ENCODE results near the gene BTBD7. TPM values are rescaled to one million over a fixed set of nuclear protein-coding genes. Genes with fewer than 3 reads are reported as not detected.
A peak's percentile ranks its signal among the peaks of the same experiment; 100 is the strongest.

The BTBD7 gene, protein sequence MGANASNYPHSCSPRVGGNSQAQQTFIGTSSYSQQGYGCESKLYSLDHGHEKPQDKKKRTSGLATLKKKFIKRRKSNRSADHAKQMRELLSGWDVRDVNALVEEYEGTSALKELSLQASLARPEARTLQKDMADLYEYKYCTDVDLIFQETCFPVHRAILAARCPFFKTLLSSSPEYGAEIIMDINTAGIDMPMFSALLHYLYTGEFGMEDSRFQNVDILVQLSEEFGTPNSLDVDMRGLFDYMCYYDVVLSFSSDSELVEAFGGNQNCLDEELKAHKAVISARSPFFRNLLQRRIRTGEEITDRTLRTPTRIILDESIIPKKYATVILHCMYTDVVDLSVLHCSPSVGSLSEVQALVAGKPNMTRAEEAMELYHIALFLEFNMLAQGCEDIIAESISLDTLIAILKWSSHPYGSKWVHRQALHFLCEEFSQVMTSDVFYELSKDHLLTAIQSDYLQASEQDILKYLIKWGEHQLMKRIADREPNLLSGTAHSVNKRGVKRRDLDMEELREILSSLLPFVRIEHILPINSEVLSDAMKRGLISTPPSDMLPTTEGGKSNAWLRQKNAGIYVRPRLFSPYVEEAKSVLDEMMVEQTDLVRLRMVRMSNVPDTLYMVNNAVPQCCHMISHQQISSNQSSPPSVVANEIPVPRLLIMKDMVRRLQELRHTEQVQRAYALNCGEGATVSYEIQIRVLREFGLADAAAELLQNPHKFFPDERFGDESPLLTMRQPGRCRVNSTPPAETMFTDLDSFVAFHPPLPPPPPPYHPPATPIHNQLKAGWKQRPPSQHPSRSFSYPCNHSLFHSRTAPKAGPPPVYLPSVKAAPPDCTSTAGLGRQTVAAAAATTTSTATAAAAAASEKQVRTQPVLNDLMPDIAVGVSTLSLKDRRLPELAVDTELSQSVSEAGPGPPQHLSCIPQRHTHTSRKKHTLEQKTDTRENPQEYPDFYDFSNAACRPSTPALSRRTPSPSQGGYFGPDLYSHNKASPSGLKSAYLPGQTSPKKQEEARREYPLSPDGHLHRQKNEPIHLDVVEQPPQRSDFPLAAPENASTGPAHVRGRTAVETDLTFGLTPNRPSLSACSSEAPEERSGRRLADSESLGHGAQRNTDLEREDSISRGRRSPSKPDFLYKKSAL
- 23.2 to 35.1 TPM (median 25.1 TPM) in 3 replicates for polyA plus RNA-seq
- polyA plus RNA-seq (2011; ENCODE audit: low read depth): 22.6 TPM
- 18.0 and 24.8 TPM in 2 replicates for polyA plus RNA-seq (2011; cell fraction: cytosol; rRNA removed)
- 40.3 and 41.2 TPM in 2 replicates for polyA plus RNA-seq (2011; cell fraction: nucleus; rRNA removed)
- polyA plus RNA-seq (2012; ENCODE audit: low replicate concordance): 12.6 and 24.7 TPM in 2 replicates
- 46.3 to 48.7 TPM (median 48.6 TPM) in 3 replicates for polyA minus RNA-seq
- 34.3 TPM for polyA minus RNA-seq (2011; cell fraction: cytosol; rRNA and poly(A)+ RNA removed)
- polyA minus RNA-seq (2011; cell fraction: nucleus; rRNA and poly(A)+ RNA removed): 45.7 and 81.9 TPM in 2 replicates

DNA sequence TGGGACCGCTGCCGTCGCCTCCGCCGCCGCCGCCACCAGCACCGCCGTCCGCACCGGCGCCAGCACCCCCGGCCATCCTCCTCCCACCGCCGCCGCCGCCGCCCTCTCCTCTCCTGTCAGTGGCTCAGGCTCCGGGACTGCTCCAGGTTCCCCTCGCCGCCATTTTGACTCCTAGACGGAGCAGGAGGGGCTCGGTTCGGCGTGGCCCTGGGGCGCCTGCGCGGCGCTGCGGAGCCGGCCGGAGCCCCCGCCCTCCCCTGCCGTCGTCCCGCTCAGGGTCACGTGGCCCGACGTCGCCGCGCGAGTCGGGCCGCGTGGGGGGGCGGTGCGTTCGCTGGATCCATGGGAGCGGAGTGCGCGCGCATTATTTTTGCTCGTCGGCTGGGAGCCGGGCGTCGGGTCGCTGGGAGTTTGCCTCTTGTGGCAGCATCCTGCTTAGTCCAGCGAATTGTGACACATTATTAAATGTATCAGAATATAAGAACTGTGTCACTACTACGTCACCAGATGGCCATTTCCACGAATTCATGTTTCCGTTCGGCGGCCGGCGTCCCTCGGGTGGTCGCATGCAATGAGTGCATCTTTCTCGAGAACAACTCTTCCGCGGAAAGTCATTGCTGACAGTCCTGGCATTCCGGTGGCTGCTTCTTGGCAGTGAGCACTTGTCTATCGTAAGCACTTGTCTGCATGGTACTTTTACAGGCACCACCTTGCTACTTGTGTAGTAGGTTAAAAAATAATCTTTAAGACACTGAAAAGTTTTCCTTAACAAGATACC, at the start of gene BTBD7:
BTBD7 (minus strand) TSS at position 184 of the 778 bp plus-strand sequence. CDS start 36,985 bp downstream, outside the sequence.
- dilution Hi-C loops (cut with MboI; ENCODE audit: extremely low pct_ligation_motif_present, low sequenced_read_pairs): no loop called here
- no peak for FAIRE-seq
- peaks cover 52% of the 10 kb centered on the region for H3K79me2 ChIP-seq (ENCODE audit: control insufficient read depth, insufficient read depth, low read length)

More for the DNA sequence above, at the start of gene BTBD7:
- Histone ChIP-seq H3K4me3 (ENCODE audit: control insufficient read depth in 2 of 3, extremely low read depth in 1 of 3, insufficient read depth in 2 of 3, low read depth in 1 of 3, low read length in 3 of 3) (peak within 1 kb of the TSS; percentile 81 to 95 (median 86)), H3K9me3 (ENCODE audit: control insufficient read depth, low read depth, low read length) (no peaks in the 10 kb centered on the region), H2AFZ (ENCODE audit: control insufficient read depth, low read length) (peak within 1 kb of the TSS; percentile 96), H3K27me3 (ENCODE audit: control insufficient read depth, extremely low read depth, insufficient read depth, low read length) (no peaks in the 10 kb centered on the region), H3K27ac (ENCODE audit: control insufficient read depth, insufficient read depth, low read length) (peak within 1 kb of the TSS; percentile 78), H3K4me1 (ENCODE audit: control insufficient read depth, extremely low read depth, insufficient read depth, low read length) (peaks cover 18% of the 10 kb centered on the region), H3K9ac (ENCODE audit: control insufficient read depth, extremely low read depth, insufficient read depth, low read length) (peak within 1 kb of the TSS; percentile 84), H4K20me1 (ENCODE audit: control insufficient read depth, extremely low read depth, insufficient read depth, low read length) (no peaks in the 10 kb centered on the region), H3K36me3 (ENCODE audit: control insufficient read depth in 2 of 2, extremely low read depth in 1 of 2, insufficient read depth in 2 of 2, low read length in 2 of 2) (peaks cover 0 to 5% of the 10 kb centered on the region in 2 experiments), H3K9me1 (ENCODE audit: control insufficient read depth, extremely low read depth, insufficient read depth, low read length) (no peaks in the 10 kb centered on the region), H3K4me2 (ENCODE audit: control insufficient read depth, extremely low read depth, insufficient read depth, low read depth, low read length) (peak within 1 kb of the TSS; percentile 96)
- no peak for TF ChIP-seq EZH2 (IDR thresholded peaks at IDR 0.05; ENCODE audit: low read length)
- TF ChIP-seq, protein P1, sequence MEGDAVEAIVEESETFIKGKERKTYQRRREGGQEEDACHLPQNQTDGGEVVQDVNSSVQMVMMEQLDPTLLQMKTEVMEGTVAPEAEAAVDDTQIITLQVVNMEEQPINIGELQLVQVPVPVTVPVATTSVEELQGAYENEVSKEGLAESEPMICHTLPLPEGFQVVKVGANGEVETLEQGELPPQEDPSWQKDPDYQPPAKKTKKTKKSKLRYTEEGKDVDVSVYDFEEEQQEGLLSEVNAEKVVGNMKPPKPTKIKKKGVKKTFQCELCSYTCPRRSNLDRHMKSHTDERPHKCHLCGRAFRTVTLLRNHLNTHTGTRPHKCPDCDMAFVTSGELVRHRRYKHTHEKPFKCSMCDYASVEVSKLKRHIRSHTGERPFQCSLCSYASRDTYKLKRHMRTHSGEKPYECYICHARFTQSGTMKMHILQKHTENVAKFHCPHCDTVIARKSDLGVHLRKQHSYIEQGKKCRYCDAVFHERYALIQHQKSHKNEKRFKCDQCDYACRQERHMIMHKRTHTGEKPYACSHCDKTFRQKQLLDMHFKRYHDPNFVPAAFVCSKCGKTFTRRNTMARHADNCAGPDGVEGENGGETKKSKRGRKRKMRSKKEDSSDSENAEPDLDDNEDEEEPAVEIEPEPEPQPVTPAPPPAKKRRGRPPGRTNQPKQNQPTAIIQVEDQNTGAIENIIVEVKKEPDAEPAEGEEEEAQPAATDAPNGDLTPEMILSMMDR (optimal IDR thresholded peaks at IDR 0.05 in 1 of 3, IDR thresholded peaks at IDR 0.05 in 1 of 3, conservative IDR thresholded peaks at IDR 0.05 in 1 of 3; ENCODE audit: extremely low read depth in 1 of 3, insufficient read depth in 2 of 3, low read length in 3 of 3): peak in 1 of 3 experiments; percentile 36
- peak; percentile 57 for DNase-seq (ENCODE audit: low read depth, low spot score)
